Measurements from ENCODE around the gene NECTIN1. TPM values are rescaled to one million over a fixed set of nuclear protein-coding genes. Genes with fewer than 3 reads are reported as not detected.

The NECTIN1 gene
- total RNA-seq, 6 experiments from 2014 or later: 4.3 to 8.4 (median 6.1) TPM

DNA sequence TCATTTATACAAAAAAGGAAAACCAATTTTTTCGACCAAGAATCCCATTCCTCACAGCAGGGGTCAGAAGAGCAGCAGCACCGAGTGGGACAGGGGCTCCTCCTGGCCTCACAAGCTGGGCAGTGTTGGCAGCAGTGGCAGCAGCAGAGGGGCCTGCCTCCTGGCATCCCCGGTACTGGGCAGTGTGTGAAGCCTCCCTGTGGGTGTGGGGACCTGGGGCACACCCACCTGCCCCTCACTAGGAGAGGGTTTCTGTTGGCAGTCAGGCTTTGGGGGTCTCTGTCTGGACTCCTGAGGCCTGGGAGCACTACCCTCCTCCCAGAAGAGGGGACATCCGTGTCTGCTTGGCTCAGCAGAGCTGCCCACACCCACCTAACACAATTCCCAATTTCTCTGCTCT, 67.8 kb downstream of the NECTIN1 start:
- Histone ChIP-seq H3K4me1 (no peaks in the 10 kb centered on the region), H3K27ac (no peak overlapping the region), H3K9me3 (no peaks in the 10 kb centered on the region), H3K36me3 (no peaks in the 10 kb centered on the region), H3K27me3 (no peaks in the 10 kb centered on the region), H3K4me3 (no peak overlapping the region)
- intact Hi-C loops (cut with DNase I): loop anchor here (5.0 to 10.0 kb wide), 3 partner anchors 71 to 454 kb away; no protein-coding TSS in a partner anchor
- no peak for DNase-seq
- no peak for ATAC-seq
- TF ChIP-seq POLR2A (IDR thresholded peaks at IDR 0.05): no peak
- TF ChIP-seq, protein P1, sequence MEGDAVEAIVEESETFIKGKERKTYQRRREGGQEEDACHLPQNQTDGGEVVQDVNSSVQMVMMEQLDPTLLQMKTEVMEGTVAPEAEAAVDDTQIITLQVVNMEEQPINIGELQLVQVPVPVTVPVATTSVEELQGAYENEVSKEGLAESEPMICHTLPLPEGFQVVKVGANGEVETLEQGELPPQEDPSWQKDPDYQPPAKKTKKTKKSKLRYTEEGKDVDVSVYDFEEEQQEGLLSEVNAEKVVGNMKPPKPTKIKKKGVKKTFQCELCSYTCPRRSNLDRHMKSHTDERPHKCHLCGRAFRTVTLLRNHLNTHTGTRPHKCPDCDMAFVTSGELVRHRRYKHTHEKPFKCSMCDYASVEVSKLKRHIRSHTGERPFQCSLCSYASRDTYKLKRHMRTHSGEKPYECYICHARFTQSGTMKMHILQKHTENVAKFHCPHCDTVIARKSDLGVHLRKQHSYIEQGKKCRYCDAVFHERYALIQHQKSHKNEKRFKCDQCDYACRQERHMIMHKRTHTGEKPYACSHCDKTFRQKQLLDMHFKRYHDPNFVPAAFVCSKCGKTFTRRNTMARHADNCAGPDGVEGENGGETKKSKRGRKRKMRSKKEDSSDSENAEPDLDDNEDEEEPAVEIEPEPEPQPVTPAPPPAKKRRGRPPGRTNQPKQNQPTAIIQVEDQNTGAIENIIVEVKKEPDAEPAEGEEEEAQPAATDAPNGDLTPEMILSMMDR (IDR thresholded peaks at IDR 0.05): no peak
- WGBS (ENCODE audit: insufficient coverage, low coverage, low lambda C conversion rate, missing lambda C conversion rate): no CpG with 5 or more reads among the region's 4 CpGs

DNA sequence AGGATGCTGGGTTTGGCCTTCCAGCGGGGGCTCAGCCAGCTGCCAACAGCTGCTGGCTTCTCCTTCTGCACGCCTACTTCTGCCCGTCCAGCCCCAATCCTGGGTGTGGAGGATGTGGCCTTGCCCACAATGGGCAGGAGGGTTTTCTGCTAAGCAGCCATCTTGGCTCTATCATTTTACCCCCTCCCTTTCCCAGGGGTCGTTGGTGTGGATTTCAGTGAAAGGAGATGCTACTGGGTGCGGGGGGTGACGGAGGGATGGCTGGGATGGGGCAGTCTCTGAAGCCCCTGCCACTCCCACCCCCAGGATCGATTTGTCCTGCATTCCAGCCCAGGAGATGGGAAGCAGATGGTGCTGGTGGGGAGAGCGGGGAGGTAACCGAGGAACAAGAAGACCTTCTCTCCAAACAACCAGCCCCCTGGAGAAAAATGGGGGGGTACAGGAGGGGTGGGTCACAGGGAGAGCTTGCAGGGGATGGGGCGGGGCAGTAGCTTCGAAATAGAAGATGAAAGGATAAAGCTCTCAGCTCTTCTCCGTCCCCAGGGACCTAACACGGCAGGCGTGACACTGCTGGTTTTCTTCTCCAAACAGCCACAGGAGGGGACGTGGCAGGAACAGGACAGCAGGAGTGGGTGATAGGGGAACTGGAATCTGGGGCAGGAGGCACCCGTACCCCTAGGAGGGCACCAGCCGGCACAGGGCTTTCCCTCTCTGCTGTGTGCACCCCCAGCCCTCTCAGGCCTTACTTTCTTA, 68.9 kb downstream of the NECTIN1 start:
- intact Hi-C loops (cut with DNase I): loop anchor here (5.0 to 10.0 kb wide), 3 partner anchors 72 to 455 kb away; no protein-coding TSS in a partner anchor
- ATAC-seq (no peak), DNase-seq (no peak)
- WGBS (ENCODE audit: insufficient coverage, low coverage, low lambda C conversion rate, missing lambda C conversion rate): 71% methylated on average over 9 of the region's 17 CpGs
- Histone ChIP-seq H3K27ac (no peak overlapping the region), H3K36me3 (no peaks in the 10 kb centered on the region), H3K4me1 (no peaks in the 10 kb centered on the region), H3K4me3 (no peak overlapping the region), H3K9me3 (no peaks in the 10 kb centered on the region), H3K27me3 (no peaks in the 10 kb centered on the region)
- TF ChIP-seq, protein P1 (IDR thresholded peaks at IDR 0.05): no peak
- TF ChIP-seq POLR2A (IDR thresholded peaks at IDR 0.05): no peak

DNA sequence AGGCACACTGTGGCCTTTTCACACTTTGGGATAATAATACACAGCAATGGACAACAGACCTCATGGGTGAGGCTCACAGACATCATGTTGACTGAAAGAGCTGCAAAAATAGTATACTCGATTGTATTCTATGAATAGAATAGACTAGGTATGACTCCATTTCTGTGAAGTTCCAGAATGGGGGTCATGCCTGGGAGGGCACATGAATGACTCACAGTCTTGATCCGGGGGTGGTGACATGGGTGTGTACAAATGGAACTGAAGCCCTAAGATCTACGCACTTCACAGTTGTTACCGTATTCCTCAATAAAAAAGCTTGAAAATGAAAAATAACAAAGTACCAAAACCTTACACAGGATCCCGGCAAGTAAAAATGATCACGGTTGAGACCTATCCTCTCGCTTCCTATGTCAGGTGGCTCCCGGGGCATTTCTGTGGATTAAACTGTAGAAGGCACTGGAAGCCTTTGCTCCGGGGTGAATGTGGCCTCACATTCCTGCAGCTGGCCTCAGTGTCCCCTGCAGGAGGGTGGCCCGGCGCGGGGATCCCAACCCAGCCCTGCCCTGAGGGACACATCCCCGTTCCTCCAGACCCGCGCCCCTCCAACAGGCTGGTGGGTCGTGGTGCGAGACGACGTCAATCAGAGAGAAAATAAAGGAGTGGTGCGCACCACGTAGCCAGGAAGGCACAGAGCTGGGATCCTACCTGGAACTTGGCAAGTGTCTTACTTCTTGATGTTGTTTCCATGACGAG, 75.9 kb downstream of the NECTIN1 start:
- DNase-seq (no peak), ATAC-seq (no peak)
- 73% methylated on average over 8 of the region's 22 CpGs for WGBS (ENCODE audit: insufficient coverage, low coverage, low lambda C conversion rate, missing lambda C conversion rate)
- Histone ChIP-seq H3K4me1 (no peaks in the 10 kb centered on the region), H3K27ac (no peak overlapping the region), H3K36me3 (no peaks in the 10 kb centered on the region), H3K9me3 (no peaks in the 10 kb centered on the region), H3K27me3 (no peaks in the 10 kb centered on the region), H3K4me3 (no peak overlapping the region)
- intact Hi-C loops (cut with DNase I): no loop called here
- TF ChIP-seq, protein P1 (IDR thresholded peaks at IDR 0.05): no peak
- TF ChIP-seq POLR2A (IDR thresholded peaks at IDR 0.05): no peak

DNA sequence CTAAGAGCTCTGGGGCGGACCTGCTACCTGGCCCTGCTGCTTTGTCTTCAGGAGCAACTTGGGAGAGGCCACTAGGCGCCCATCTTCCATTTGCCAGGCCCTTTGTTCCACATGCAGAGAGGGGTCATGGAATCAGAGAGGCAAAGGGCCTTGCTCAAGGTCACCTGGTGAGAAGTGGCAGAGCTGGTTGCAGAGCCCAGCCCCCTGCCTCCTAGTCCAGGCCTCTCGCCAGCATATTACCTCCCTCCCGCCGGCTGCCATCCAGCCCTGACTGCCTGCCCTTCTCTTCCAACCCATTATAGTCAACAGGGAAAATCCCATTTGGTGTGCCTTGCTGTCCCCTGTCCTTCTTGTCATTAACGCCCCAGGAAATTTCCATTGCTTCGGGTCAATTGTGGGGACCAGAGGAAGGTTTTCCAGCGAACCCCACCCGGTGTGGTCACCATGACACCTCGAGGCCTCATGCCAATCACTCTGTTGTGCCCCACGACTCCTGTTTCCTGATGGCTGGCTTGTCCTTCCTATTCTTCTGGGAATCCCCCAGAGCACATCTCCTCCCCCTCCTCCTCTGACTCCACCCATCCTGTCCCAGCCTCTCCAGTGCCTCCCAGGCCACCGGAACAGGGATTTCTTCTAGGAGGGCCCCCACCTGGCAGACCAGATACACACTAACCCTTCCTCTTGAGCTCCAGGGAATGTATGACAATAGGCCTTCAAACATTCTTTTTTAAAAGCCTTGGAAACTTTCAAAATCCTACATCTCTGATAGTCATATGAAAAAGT, 77.0 kb downstream of the NECTIN1 start:
- DNase-seq (no peak), ATAC-seq (no peak)
- WGBS (ENCODE audit: insufficient coverage, low coverage, low lambda C conversion rate, missing lambda C conversion rate): 51% methylated on average over 7 of the region's 12 CpGs

More for the DNA sequence above, 77.0 kb downstream of the NECTIN1 start:
- no peak overlapping the region for H3K27ac ChIP-seq
- no peaks in the 10 kb centered on the region for H3K4me1 ChIP-seq
- no peak for TF ChIP-seq POLR2A (IDR thresholded peaks at IDR 0.05)
- TF ChIP-seq, protein P1 (IDR thresholded peaks at IDR 0.05): no peak
- no peaks in the 10 kb centered on the region for H3K9me3 ChIP-seq
- intact Hi-C loops (cut with DNase I): no loop called here
- H3K27me3 ChIP-seq: no peaks in the 10 kb centered on the region
- H3K4me3 ChIP-seq: no peak overlapping the region
- no peaks in the 10 kb centered on the region for H3K36me3 ChIP-seq

All from right lobe of liver (tissue), 6 donors.